ENCODE results near the gene MRAP. TPM values are rescaled to one million over a fixed set of nuclear protein-coding genes. Genes with fewer than 3 reads are reported as not detected.

Gene MRAP
- total and polyA plus RNA-seq, 7 donors: 1.1 to 6.5 TPM; not detected in 5

DNA sequence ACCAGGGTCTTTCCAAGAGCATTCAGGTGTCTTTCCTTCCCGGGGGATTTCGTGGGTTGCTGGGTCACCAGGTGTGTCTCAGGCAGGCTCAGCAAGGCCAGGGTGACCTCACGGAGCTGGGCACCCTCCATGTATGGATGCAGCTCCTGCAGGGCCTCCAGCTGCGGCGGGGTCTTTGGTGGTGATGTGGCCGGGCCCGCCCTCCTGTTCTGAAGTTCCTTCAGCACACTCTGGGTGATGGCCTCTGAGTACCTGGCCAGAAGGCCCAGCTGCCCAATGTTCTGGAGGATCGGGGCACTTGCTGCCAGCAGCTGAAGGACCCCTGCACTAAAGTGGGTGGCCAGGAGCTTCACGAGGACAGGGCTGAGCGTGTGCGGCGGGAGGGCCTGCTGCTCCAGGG is 48.7 kb downstream of the MRAP start:
- intact Hi-C loops (cut with DNase I): no loop called here
- TF ChIP-seq POLR2AphosphoS5 (IDR thresholded peaks at IDR 0.05) (no peak), EP300 (IDR thresholded peaks at IDR 0.05) (no peak)
- TF ChIP-seq, protein P1, sequence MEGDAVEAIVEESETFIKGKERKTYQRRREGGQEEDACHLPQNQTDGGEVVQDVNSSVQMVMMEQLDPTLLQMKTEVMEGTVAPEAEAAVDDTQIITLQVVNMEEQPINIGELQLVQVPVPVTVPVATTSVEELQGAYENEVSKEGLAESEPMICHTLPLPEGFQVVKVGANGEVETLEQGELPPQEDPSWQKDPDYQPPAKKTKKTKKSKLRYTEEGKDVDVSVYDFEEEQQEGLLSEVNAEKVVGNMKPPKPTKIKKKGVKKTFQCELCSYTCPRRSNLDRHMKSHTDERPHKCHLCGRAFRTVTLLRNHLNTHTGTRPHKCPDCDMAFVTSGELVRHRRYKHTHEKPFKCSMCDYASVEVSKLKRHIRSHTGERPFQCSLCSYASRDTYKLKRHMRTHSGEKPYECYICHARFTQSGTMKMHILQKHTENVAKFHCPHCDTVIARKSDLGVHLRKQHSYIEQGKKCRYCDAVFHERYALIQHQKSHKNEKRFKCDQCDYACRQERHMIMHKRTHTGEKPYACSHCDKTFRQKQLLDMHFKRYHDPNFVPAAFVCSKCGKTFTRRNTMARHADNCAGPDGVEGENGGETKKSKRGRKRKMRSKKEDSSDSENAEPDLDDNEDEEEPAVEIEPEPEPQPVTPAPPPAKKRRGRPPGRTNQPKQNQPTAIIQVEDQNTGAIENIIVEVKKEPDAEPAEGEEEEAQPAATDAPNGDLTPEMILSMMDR (IDR thresholded peaks at IDR 0.05): no peak
- Histone ChIP-seq H3K9me3 (peaks cover 0 to 3% (median 1%) of the 10 kb centered on the region in 4 donors), H3K4me1 (no peaks in the 10 kb centered on the region), H3K27me3 (no peaks in the 10 kb centered on the region), H3K27ac (no peak overlapping the region), H3K36me3 (peaks cover 31 to 100% (median 68%) of the 10 kb centered on the region in 4 donors), H3K4me3 (no peak overlapping the region)
- no peak for DNase-seq
- WGBS, 2 donors: 96% methylated on average over 12 of the region's 12 CpGs

DNA sequence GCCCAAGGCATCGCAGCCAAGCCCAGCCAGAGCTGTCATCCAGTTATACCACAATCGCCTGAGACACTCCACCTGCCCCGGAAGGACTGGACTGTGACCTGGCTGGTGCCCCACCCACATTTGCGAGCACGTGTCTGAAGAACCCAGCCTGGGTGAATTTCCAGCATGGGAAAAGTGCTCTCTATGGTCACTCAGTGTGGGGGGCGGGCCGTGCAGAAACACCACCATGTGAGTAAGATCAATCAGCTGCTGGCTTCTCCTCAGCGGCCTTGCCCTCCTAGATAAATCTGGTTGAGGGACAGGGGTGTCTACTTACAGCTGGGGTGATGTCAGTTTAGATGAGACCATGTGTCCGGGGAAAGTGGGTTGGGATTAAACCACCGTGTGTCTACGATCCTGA is 49.3 kb downstream of the MRAP start:
- peaks cover 36 to 100% (median 71%) of the 10 kb centered on the region in 4 donors for H3K36me3 ChIP-seq
- H3K4me3 ChIP-seq: no peak overlapping the region
- H3K27ac ChIP-seq: no peak overlapping the region
- 62 to 81% methylated on average over 11 of the region's 11 CpGs for WGBS, 2 donors
- H3K4me1 ChIP-seq: no peaks in the 10 kb centered on the region
- DNase-seq: no peak
- TF ChIP-seq, protein P1 (IDR thresholded peaks at IDR 0.05): no peak
- TF ChIP-seq POLR2AphosphoS5 (IDR thresholded peaks at IDR 0.05) (no peak), POLR2A (IDR thresholded peaks at IDR 0.05) (no peak), EP300 (IDR thresholded peaks at IDR 0.05) (no peak)
- intact Hi-C loops (cut with DNase I): no loop called here
- no peaks in the 10 kb centered on the region for H3K27me3 ChIP-seq
- H3K9me3 ChIP-seq: peaks cover 0 to 3% (median 1%) of the 10 kb centered on the region in 4 donors

DNA sequence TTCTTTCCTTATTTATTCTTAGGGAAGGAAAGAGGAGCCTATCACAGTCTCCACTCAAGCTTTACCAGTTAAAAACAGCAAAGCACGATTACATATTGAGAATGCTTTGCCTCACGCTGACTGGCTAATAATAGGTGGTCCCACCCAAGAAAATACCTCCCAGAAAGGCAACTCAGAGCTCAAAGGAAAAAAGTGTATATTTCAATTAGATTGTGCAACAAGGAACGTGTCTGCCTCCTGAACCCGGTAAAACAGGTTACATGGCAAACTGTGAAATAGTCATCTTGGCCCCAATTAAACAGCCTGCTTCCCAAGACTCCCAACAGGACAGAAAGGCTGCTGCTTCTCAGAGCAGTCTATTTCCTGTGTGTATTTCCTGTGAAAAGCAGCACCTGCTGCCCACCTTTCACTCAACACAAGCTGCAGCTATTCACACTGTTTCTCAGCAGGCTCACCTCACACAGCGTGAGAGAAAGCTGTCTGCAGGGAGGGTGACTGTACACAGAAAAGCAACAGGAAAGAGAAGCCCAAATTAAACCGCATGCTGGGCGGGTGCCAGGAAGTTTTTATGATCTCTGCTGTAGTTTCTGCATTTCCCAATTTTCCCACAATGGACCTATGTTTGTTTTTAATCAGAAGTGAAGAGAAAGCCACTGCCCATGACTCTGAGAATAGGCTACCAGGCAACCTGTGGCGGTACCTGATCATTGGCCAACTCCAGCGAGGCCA is 50.1 kb downstream of the MRAP start:
- intact Hi-C loops (cut with DNase I): no loop called here
- H3K27me3 ChIP-seq: no peaks in the 10 kb centered on the region
- no peaks in the 10 kb centered on the region for H3K4me1 ChIP-seq
- WGBS, 2 donors: 73 to 85% methylated on average over 9 of the region's 9 CpGs
- TF ChIP-seq, protein P1 (IDR thresholded peaks at IDR 0.05): no peak
- TF ChIP-seq POLR2AphosphoS5 (IDR thresholded peaks at IDR 0.05) (no peak), EP300 (IDR thresholded peaks at IDR 0.05) (no peak), POLR2A (IDR thresholded peaks at IDR 0.05) (no peak)
- H3K36me3 ChIP-seq: peaks cover 36 to 100% (median 76%) of the 10 kb centered on the region in 4 donors
- DNase-seq: no peak
- H3K4me3 ChIP-seq: no peak overlapping the region
- H3K9me3 ChIP-seq: peaks cover 0 to 3% (median 1%) of the 10 kb centered on the region in 4 donors
- peak overlapping the region in 2 of 4 donors; percentile 5 to 9 for H3K27ac ChIP-seq

DNA sequence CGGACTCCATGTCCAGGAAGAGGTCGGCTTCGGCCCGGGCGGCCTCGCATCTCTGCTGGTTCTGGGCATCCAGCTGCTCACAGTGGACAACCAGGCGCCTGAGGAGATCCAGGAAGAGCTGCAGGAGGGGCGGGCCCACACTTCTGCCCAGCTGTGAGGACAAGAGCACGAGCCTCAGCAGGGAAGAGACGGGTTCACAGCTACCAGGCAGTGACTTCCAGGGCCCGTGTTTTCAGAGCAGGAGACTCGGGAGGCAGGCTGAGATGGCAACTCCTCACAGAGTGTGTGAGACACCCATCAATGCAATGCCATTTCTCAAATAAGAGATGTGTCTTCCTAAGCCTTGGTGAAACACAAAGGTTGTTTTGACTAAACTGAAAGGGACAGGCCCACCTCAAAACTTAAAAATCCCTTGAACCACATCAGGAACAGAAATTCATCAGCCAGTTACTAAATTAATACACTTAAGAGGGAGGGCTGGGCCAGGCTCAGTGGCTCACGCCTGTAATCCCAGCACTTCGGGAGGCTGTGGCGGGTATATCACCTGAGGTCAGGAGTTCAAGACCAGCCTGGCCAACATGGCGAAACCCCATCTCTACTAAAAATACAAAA is 50.8 kb downstream of the MRAP start:
- peak overlapping the region in 1 of 4 donors; percentile 9 for H3K27ac ChIP-seq
- H3K36me3 ChIP-seq: peaks cover 30 to 100% (median 79%) of the 10 kb centered on the region in 4 donors
- H3K4me1 ChIP-seq: no peaks in the 10 kb centered on the region
- no peak for DNase-seq
- intact Hi-C loops (cut with DNase I): no loop called here
- H3K9me3 ChIP-seq: peaks cover 0 to 2% (median under 1%) of the 10 kb centered on the region in 4 donors
- H3K27me3 ChIP-seq: no peaks in the 10 kb centered on the region
- TF ChIP-seq, protein P1 (IDR thresholded peaks at IDR 0.05): no peak
- 94 to 95% methylated on average over 16 of the region's 16 CpGs for WGBS, 2 donors
- H3K4me3 ChIP-seq: no peak overlapping the region
